Esophagus muscularis mucosa (tissue), 4 donors: Measurements from ENCODE around the gene AFTPH. TPM values are rescaled to one million over a fixed set of nuclear protein-coding genes. Genes with fewer than 3 reads are reported as not detected.

Source experiments
- DNase-seq: peaks from one replicate; pipeline ENCODE4 v3.0.0-alpha.2; 2017; ENCODE audit errors: extremely low spot score
- H3K27ac ChIP-seq, 4 donors: fragments of 200-600 bp; sonication (generic); replicated peaks in 1 of 4; 1 replicate in 3 of 4; 2 replicates in 1 of 4; pipeline ENCODE4 v1.5.1; 2016 to 2019; ENCODE audit warnings: mild to moderate bottlenecking in 1 of 4
- H3K27me3 ChIP-seq, 4 donors: fragments of 200-600 bp; sonication (generic); one replicate each; pipeline versions ENCODE4 v1.5.1 to v1.6.0; 2016 to 2019
- H3K36me3 ChIP-seq, 4 donors: fragments of 200-600 bp; sonication (generic); one replicate each; pipeline ENCODE4 v1.5.1; 2016 to 2019
- H3K4me1 ChIP-seq, 4 donors: fragments of 200-600 bp; sonication (generic); one replicate each; pipeline ENCODE4 v1.5.1; 2016 to 2019
- H3K4me3 ChIP-seq, 4 donors: fragments of 200-600 bp; sonication (generic); 1 replicate in 2 of 4; 2 replicates in 2 of 4; pipeline ENCODE4 v1.5.1; 2016 to 2019; ENCODE audit warnings: mild to moderate bottlenecking in 4 of 4, moderate library complexity in 1 of 4
- H3K9me3 ChIP-seq, 4 donors: fragments of 200-600 bp; sonication (generic); 1 replicate in 3 of 4; 2 replicates in 1 of 4; pipeline ENCODE4 v1.5.1; 2016 to 2019
- EP300 ChIP-seq: sonication (generic); formaldehyde crosslinking; IDR thresholded peaks from one replicate; pipeline ENCODE4 v1.6.1; 2017; ENCODE audit warnings: antibody characterized with exemption
- POLR2A ChIP-seq: fragments of 450-650 bp; IDR thresholded peaks from one replicate; pipeline ENCODE4 v1.6.1; 2017; ENCODE audit warnings: antibody characterized with exemption, moderate library complexity, mild to moderate bottlenecking, low read depth
- POLR2AphosphoS5 ChIP-seq, 2 donors: sonication (generic); formaldehyde crosslinking; IDR thresholded peaks; one replicate each; pipeline ENCODE4 v1.6.1; 2017; ENCODE audit warnings: antibody characterized with exemption in 2 of 2
- WGBS: methylation state at CpG from one replicate; pipeline ENCODE4 v1.1.5; 2018; 5-methylcytosine and 5-hydroxymethylcytosine counted together
- intact Hi-C: fragments of 100-400 bp; cut with DNase I; formaldehyde crosslinking; loops from one replicate; pipeline ENCODE4 v1.15.1; 2023
- total RNA-seq, 4 donors: library from RNA; depleted of rRNA; stranded (reverse); fragments of >200 nt; gene quantifications; one replicate each; pipeline versions ENCODE4 v1.1.0 to v1.2.1, GENCODE V29; 2016
- TF ChIP-seq, protein P1 (sequence below), 3 experiments: fragments of 200-600 bp in 2 of 3; fragments of 450-650 bp in 1 of 3; sonication (generic) in 2 of 3; IDR thresholded peaks; one replicate each; pipeline ENCODE4 v1.5.1; 2017 to 2019; ENCODE audit warnings: antibody characterized with exemption in 3 of 3, mild to moderate bottlenecking in 2 of 3, moderate library complexity in 1 of 3

The AFTPH gene
- total RNA-seq, 4 donors from 2014 or later: 27.5 to 36.1 (median 35.7) TPM

DNA sequence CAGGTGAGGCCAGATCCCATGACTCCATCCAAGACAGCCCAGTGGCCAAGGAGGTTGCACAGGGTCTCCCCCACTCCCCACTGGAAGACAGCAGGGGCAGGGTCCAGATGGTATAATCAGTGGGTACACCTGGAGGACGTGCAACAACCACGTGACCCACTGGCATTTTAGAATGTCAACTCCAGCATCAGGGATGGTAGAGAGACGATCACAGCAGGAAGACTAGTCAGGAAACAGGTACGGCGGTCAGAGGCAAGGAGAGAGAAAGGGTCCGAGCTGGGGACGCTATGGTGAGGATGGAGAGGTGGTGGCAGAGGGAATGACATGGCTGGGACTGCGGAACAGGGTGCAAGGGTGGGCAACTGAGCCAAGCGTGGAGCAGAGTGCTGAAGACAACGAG lies 106.6 kb downstream of the AFTPH start:
- no peak overlapping the region for H3K4me3 ChIP-seq

DNA sequence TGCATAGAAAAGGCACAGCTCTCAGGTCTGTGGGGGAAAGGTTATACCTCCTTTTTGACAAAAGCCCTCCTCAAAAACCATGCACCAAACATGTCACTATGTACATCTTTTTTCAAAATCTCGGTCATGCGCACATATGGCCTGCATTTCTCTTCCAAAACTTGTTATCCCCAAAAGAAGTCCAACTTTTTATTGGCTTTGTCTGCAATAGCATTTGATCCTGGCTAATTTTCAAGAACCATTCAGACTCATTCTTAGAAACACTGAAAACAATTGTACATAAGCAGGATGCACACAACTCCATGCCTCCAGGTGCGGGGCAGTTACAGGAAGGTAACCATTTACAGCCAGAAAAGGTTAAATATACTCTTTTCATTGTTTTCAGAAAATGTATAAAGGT lies 107.6 kb downstream of the AFTPH start:
- 91% methylated on average over 3 of the region's 3 CpGs for WGBS
- H3K27ac ChIP-seq: no peak overlapping the region
- TF ChIP-seq POLR2AphosphoS5 (IDR thresholded peaks at IDR 0.05): no peak
- no peak for TF ChIP-seq POLR2A
- no peak for TF ChIP-seq EP300
- TF ChIP-seq, protein P1, sequence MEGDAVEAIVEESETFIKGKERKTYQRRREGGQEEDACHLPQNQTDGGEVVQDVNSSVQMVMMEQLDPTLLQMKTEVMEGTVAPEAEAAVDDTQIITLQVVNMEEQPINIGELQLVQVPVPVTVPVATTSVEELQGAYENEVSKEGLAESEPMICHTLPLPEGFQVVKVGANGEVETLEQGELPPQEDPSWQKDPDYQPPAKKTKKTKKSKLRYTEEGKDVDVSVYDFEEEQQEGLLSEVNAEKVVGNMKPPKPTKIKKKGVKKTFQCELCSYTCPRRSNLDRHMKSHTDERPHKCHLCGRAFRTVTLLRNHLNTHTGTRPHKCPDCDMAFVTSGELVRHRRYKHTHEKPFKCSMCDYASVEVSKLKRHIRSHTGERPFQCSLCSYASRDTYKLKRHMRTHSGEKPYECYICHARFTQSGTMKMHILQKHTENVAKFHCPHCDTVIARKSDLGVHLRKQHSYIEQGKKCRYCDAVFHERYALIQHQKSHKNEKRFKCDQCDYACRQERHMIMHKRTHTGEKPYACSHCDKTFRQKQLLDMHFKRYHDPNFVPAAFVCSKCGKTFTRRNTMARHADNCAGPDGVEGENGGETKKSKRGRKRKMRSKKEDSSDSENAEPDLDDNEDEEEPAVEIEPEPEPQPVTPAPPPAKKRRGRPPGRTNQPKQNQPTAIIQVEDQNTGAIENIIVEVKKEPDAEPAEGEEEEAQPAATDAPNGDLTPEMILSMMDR (IDR thresholded peaks at IDR 0.05): no peak
- DNase-seq: no peak
- H3K36me3 ChIP-seq: peaks cover 5 to 52% (median 32%) of the 10 kb centered on the region in 4 donors
- intact Hi-C loops: no loop called here
- H3K4me3 ChIP-seq: no peak overlapping the region
- peaks cover 4 to 33% (median 20%) of the 10 kb centered on the region in 4 donors for H3K4me1 ChIP-seq
- no peaks in the 10 kb centered on the region for H3K9me3 ChIP-seq
- H3K27me3 ChIP-seq: no peaks in the 10 kb centered on the region

More for the DNA sequence above, 106.6 kb downstream of the AFTPH start:
- Histone ChIP-seq H3K27me3 (no peaks in the 10 kb centered on the region), H3K27ac (no peak overlapping the region), H3K4me1 (peaks cover 4 to 26% (median 16%) of the 10 kb centered on the region in 4 donors), H3K36me3 (peaks cover 0 to 44% (median 25%) of the 10 kb centered on the region in 4 donors), H3K9me3 (no peaks in the 10 kb centered on the region)
- no peak for DNase-seq
- intact Hi-C loops: no loop called here
- 96% methylated on average over 10 of the region's 10 CpGs for WGBS
- TF ChIP-seq EP300 (no peak), POLR2AphosphoS5 (IDR thresholded peaks at IDR 0.05) (no peak), POLR2A (no peak)
- TF ChIP-seq, protein P1 (IDR thresholded peaks at IDR 0.05): no peak

DNA sequence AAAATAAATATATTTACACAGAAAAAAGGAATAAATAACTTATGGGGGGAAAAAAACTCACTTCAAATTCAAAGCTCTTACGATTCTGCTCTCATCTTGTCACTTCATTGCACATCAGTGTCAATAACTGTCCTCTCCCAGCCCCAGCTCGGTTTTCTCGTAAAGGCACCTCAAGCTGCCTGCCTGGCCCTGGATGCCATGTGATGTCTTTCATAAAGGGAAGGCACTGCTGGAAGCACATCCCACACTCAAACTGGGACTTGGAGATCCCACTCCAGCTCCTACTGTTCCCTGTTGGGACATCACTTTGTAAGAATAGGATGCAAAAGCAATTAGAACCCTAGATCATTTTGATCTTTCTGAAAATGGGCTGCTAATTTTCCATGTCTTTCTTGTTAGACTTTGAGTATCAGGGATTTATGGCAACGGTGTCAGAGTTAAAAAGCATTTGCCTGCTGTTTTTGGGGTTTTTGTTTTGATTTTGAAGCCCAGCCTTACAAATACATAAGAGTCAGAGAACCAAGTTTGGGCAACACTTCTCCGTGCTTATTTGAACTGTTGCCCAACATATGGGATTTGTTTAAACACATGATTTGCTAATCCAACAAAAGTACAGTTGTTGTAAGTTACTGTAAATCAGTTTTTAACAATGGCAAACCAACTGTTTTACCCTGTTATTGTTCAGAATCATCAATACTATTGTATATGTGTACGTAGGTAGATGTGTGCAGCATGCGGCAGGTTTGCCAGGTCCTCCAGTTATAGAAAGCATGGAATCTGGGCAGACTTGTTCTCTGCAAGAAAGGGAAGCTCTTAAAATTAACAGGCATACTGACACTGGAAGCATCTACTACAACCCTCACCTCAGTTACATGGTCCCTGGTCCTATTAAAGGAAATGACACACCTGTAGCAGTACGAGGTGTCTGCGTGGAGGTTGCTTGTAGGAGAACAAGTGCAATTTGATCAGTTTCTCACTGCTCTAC lies 109.0 kb downstream of the AFTPH start:
- intact Hi-C loops: no loop called here
- H3K9me3 ChIP-seq: no peaks in the 10 kb centered on the region
- WGBS: 73% methylated on average over 9 of the region's 9 CpGs
- TF ChIP-seq EP300: no peak
- no peak for TF ChIP-seq POLR2AphosphoS5 (IDR thresholded peaks at IDR 0.05)
- TF ChIP-seq, protein P1 (IDR thresholded peaks at IDR 0.05): no peak
- TF ChIP-seq POLR2A: no peak
- peaks cover 5 to 52% (median 32%) of the 10 kb centered on the region in 4 donors for H3K36me3 ChIP-seq
- H3K27me3 ChIP-seq: no peaks in the 10 kb centered on the region
- peaks cover 17 to 37% (median 33%) of the 10 kb centered on the region in 4 donors for H3K4me1 ChIP-seq
- DNase-seq: no peak
- no peak overlapping the region for H3K27ac ChIP-seq
- no peak overlapping the region for H3K4me3 ChIP-seq

DNA sequence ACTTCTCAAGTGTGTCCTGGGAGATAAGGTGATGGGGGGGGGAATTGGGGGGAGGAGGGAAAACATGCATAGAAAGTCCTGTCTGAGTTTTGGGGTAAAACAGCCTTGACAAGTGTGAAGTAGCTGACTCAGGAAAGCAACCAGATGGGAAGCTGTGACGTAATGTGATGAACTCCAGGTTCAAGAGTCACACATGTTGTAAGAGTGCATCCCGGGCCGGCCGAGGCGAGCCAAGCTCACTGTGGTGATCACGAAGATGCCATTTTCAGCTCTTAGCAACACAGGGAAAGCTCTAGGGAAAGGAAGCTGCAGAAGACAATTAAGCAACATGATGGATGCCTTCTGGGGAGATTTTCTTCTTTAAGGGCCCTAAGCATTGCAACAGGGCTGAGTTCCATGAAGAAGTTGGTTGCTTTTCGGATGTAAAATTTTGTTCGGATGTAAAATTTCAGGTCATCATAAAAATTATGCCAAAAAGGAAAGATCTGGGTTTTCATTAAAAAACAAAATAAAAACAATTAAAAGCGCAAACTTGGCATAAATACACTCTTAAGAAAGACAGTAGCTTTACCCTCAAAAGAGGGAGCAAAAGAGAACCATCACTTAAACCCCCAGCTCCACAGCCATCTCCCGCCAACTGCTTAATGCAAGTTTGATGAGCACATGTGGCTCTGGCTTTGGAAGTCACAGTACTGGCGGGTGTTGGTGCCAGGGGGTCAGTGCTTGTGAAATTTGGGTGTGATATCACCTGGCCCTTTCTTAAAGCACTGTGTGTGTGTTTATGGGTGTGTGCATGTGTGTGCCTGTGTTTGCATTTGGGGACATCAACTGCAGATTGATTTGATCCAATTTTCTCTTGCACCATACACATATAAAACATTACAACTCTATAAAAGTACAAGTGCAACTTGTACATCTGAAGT lies 110.5 kb downstream of the AFTPH start:
- no peak for DNase-seq
- intact Hi-C loops: no loop called here
- Histone ChIP-seq H3K9me3 (no peaks in the 10 kb centered on the region), H3K36me3 (peaks cover 5 to 52% (median 32%) of the 10 kb centered on the region in 4 donors), H3K27me3 (no peaks in the 10 kb centered on the region), H3K27ac (no peak overlapping the region), H3K4me3 (no peak overlapping the region), H3K4me1 (peaks cover 22 to 46% (median 42%) of the 10 kb centered on the region in 4 donors)
- TF ChIP-seq POLR2AphosphoS5 (IDR thresholded peaks at IDR 0.05) (peak in 1 of 2 donors; percentile 8), EP300 (no peak)
- TF ChIP-seq, protein P1 (IDR thresholded peaks at IDR 0.05): no peak
- WGBS: 76% methylated on average over 11 of the region's 11 CpGs
